GM06990 (cell line): ENCODE data around the gene FAM222B.

ENCODE experiments used
- DNase-seq: peaks from one replicate; pipeline ENCODE4 v3.0.0-alpha.2; 2011; ENCODE audit not compliant: insufficient read length; ENCODE audit errors: extremely low read depth
- H3K27me3 ChIP-seq: replicated peaks from 2 replicates; pipeline ENCODE4 v1.6.0; 2011; ENCODE audit warnings: low read length; ENCODE audit not compliant: control insufficient read depth, insufficient read depth
- H3K36me3 ChIP-seq: 2 replicates; pipeline ENCODE4 v1.5.1; 2011; ENCODE audit warnings: low read length; ENCODE audit not compliant: control insufficient read depth, insufficient read depth
- H3K4me3 ChIP-seq: replicated peaks from 2 replicates; pipeline ENCODE4 v1.5.1; 2011; ENCODE audit warnings: low read depth, mild to moderate bottlenecking, control low read depth, low read length
- CTCF ChIP-seq: IDR thresholded peaks from 2 replicates; pipeline ENCODE4 v1.5.1; 2011; ENCODE audit warnings: low read length, control low read depth, mild to moderate bottlenecking, inconsistent platforms; ENCODE audit not compliant: insufficient read depth, poor library complexity, severe bottlenecking

Gene FAM222B

GRCh38 chr17:28735242-28735722 lies 107.3 kb downstream of the FAM222B start:
- Histone ChIP-seq H3K4me3 (no peak overlapping the region), H3K36me3 (peaks cover 2% of the 10 kb centered on the region), H3K27me3 (no peaks in the 10 kb centered on the region)
- no peak for TF ChIP-seq CTCF
- no peak for DNase-seq

- Histone ChIP-seq H3K27me3 (no peaks in the 10 kb centered on the region), H3K36me3 (peaks cover 2% of the 10 kb centered on the region), H3K4me3 (no peak overlapping the region)
- TF ChIP-seq CTCF, result peak; percentile 2
- no peak for DNase-seq
Measured at GRCh38 chr17:28734712-28735241, 107.8 kb downstream of the FAM222B start.

- no peak for TF ChIP-seq CTCF
- no peak for DNase-seq
- Histone ChIP-seq H3K36me3 (peaks cover 2% of the 10 kb centered on the region), H3K4me3 (no peak overlapping the region), H3K27me3 (no peaks in the 10 kb centered on the region)
Measured at GRCh38 chr17:28733346-28733745, 109.2 kb downstream of the FAM222B start.

GRCh38 chr17:28729950-28730330 lies 112.7 kb downstream of the FAM222B start:
- Histone ChIP-seq H3K36me3 (peaks cover under 1% of the 10 kb centered on the region; the same call in 1 of the 2 replicates), H3K27me3 (no peaks in the 10 kb centered on the region), H3K4me3 (no peak overlapping the region)
- no peak for TF ChIP-seq CTCF
- DNase-seq, result no peak

GRCh38 chr17:28728364-28729200 lies 114.0 kb downstream of the FAM222B start, which contains the start of gene NEK8:
NEK8 (plus strand) TSS chr17:28728788; CDS start chr17:28728814, 26 bp downstream.
- TF ChIP-seq CTCF, result no peak
- H3K4me3 ChIP-seq, result peak within 1 kb of the TSS; percentile 69
- no peaks in the 10 kb centered on the region for H3K27me3 ChIP-seq
- peaks cover 4% of the 10 kb centered on the region for H3K36me3 ChIP-seq
- DNase-seq, result peak; percentile 96
